GM13976 (cell line): Measurements from ENCODE around the gene PTPRO.

ENCODE experiments used
- DNase-seq: peaks from one replicate; pipeline ENCODE4 v3.0.0; 2012; ENCODE audit warnings: low spot score
- in situ Hi-C: fragments of 300-500 bp; cut with MboI; formaldehyde crosslinking; loops from one replicate; pipeline ENCODE4 v1.12.0; 2022; ENCODE audit warnings: low sequenced_read_pairs, mixed read lengths, inconsistent platforms; ENCODE audit not compliant: unreplicated experiment
- TF ChIP-seq, protein P1 (sequence below): IDR thresholded peaks from 2 replicates; pipeline ENCODE4 v1.5.1; 2012; ENCODE audit warnings: borderline replicate concordance, mild to moderate bottlenecking; ENCODE audit not compliant: insufficient read depth; ENCODE audit errors: extremely low read depth, missing control alignments, control extremely low read depth

Gene PTPRO

GRCh38 chr12:15393995-15394394 lies 71.7 kb downstream of the PTPRO start:
- no peak for DNase-seq
- in situ Hi-C loops = no loop called here

GRCh38 chr12:15404485-15404884 lies 82.2 kb downstream of the PTPRO start:
- DNase-seq = no peak
- TF ChIP-seq, protein P1, sequence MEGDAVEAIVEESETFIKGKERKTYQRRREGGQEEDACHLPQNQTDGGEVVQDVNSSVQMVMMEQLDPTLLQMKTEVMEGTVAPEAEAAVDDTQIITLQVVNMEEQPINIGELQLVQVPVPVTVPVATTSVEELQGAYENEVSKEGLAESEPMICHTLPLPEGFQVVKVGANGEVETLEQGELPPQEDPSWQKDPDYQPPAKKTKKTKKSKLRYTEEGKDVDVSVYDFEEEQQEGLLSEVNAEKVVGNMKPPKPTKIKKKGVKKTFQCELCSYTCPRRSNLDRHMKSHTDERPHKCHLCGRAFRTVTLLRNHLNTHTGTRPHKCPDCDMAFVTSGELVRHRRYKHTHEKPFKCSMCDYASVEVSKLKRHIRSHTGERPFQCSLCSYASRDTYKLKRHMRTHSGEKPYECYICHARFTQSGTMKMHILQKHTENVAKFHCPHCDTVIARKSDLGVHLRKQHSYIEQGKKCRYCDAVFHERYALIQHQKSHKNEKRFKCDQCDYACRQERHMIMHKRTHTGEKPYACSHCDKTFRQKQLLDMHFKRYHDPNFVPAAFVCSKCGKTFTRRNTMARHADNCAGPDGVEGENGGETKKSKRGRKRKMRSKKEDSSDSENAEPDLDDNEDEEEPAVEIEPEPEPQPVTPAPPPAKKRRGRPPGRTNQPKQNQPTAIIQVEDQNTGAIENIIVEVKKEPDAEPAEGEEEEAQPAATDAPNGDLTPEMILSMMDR = no peak
- in situ Hi-C loops = no loop called here

More at GRCh38 chr12:15393995-15394394, 71.7 kb downstream of the PTPRO start:
- TF ChIP-seq, protein P1 = no peak

GRCh38 chr12:15405606-15406005 lies 83.3 kb downstream of the PTPRO start:
- TF ChIP-seq, protein P1 = no peak
- in situ Hi-C loops = no loop called here
- DNase-seq = no peak

GRCh38 chr12:15407025-15407424 lies 84.7 kb downstream of the PTPRO start:
- TF ChIP-seq, protein P1 = no peak
- in situ Hi-C loops = no loop called here
- no peak for DNase-seq

DNA sequence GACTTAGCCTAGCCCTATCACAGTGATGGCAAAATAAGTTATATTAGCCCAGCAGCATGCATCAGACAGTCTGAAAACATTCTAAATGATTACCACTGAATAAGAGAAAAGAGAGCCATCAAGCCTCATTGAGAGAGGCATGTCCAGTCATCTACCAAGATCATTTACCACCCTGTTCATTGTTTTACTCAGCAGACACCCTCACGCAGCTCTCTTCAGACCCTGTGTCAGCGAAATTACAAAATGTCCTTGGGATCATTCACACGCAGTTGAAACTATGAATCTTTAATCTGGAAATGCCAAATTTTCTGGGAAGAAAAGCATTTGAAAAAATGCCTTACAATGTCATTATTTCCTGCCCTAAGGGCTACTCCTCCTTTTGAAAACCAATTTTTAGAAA lies 89.5 kb downstream of the PTPRO start:
- in situ Hi-C loops = no loop called here
- TF ChIP-seq, protein P1 = no peak
- no peak for DNase-seq

DNA sequence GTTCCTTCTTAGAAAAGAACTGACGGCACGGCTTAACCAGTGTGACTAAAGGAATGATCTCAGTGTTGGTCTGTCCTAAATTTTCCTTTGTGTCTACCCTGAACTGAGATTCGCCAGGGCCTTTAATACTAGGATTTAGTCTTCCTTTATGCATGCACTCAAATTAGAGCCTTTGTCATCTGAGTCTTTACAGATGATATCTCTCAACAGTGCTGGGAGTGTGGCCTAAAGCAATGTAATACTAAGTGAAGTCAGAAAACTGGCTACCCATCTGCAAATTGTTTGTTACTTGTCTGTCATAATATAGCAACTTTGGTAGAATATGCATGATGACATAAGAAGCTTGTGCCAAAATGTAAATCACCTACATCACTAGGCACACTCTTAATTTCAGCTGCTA lies 95.4 kb downstream of the PTPRO start:
- in situ Hi-C loops = no loop called here
- no peak for DNase-seq
- TF ChIP-seq, protein P1 = no peak

DNA sequence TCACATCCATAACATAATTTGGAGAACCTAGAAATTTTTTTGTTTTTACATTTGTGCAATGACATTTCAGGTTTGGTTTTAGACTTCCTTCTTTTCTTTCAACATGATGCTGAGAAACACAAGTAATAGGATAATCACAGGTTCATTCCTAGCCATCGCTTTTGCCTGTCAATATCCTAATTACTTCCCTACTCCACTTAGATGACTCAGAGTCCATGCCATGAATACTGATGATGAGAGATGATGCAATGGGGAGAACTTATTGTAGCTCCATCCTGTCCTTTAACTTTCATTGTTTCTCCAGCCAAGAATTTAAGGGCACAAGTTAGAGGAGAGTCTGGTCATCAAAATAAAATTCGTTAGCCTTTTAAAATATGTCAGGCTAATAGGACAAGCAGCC lies 101.3 kb downstream of the PTPRO start:
- in situ Hi-C loops = no loop called here
- DNase-seq = no peak

More for the DNA sequence above, 101.3 kb downstream of the PTPRO start:
- TF ChIP-seq, protein P1 = no peak
